HG03139 (cell line): ENCODE results near the gene UBE2V1.

ENCODE experiments used
- ATAC-seq: cut with Tn5 transposase; IDR thresholded peaks from one replicate; pipeline ENCODE4 v1.9.1; 2021; ENCODE audit not compliant: unreplicated experiment

The UBE2V1 gene

GRCh38 chr20:50049442-50050026, 63.4 kb downstream of the UBE2V1 start:
- ATAC-seq: no peak

GRCh38 chr20:50048420-50049166, 64.4 kb downstream of the UBE2V1 start:
- ATAC-seq: no peak

- no peak for ATAC-seq
These were observed 68.5 kb downstream of the UBE2V1 start for GRCh38 chr20:50044353-50044960.

- no peak for ATAC-seq
These were observed 69.2 kb downstream of the UBE2V1 start for GRCh38 chr20:50043573-50044352.

GRCh38 chr20:50042370-50043313, 70.3 kb downstream of the UBE2V1 start:
- no peak for ATAC-seq

- ATAC-seq: no peak
These were observed 71.6 kb downstream of the UBE2V1 start for GRCh38 chr20:50041246-50041873.

GRCh38 chr20:50040432-50041245, 72.3 kb downstream of the UBE2V1 start:
- no peak for ATAC-seq

- no peak for ATAC-seq
These were observed 73.1 kb downstream of the UBE2V1 start for GRCh38 chr20:50039706-50040431.

GRCh38 chr20:50038574-50038991, 74.4 kb downstream of the UBE2V1 start:
- no peak for ATAC-seq

- ATAC-seq: no peak
These were observed 74.8 kb downstream of the UBE2V1 start for GRCh38 chr20:50038169-50038568.

GRCh38 chr20:50037575-50037974, 75.4 kb downstream of the UBE2V1 start:
- ATAC-seq: no peak

GRCh38 chr20:50037123-50037522, 75.8 kb downstream of the UBE2V1 start:
- ATAC-seq: no peak

- ATAC-seq: no peak
These were observed 76.2 kb downstream of the UBE2V1 start for GRCh38 chr20:50036703-50037102.

GRCh38 chr20:50034567-50035180, 78.3 kb downstream of the UBE2V1 start:
- no peak for ATAC-seq

GRCh38 chr20:50032955-50033666, 79.8 kb downstream of the UBE2V1 start:
- no peak for ATAC-seq
